ENCODE data around the gene CLPTM1L.
"Not testable (repeated sequence)": the region's sequence is repeated elsewhere in the genome, so short reads cannot be mapped to it uniquely, and the experiment has no call there.

DNA sequence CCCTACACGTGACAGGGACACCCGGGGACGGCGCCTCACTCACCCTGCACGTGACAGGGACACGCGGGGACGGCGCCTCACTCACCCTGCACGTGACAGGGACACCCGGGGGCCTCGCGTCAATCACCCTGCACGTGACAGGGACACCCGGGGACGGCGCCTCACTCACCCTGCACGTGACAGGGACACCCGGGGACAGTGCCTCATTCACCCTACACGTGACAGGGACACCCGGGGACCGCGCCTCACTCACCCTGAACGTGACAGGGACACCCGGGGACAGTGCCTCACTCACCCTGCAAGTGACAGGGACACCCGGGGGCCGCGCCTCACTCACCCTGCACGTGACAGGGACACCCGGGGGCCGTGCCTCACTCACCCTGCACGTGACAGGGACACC, 55.3 kb downstream of the CLPTM1L start:
- not testable (repeated sequence) for TF ChIP-seq CTCF (conservative IDR thresholded peaks at IDR 0.05; ENCODE audit: low read length); EZH2phosphoT487 (IDR thresholded peaks at IDR 0.05; ENCODE audit: borderline replicate concordance, low read depth, low read length)
